ENCODE measurements around the gene PRR36. TPM values are rescaled to one million over a fixed set of nuclear protein-coding genes. Genes with fewer than 3 reads are reported as not detected.
"Not testable (repeated sequence)": the region's sequence is repeated elsewhere in the genome, so short reads cannot be mapped to it uniquely, and the experiment has no call there.

Gene PRR36
- total and polyA plus RNA-seq, 12 donors = 0.01 to 0.07 (median 0.05) TPM; not detected in 9

- TF ChIP-seq CTCF (IDR thresholded peaks at IDR 0.05) = peak in 2 of 9 donors; percentile 26 to 27
- Histone ChIP-seq H3K36me3 (peaks cover 0 to 18% (median 11%) of the 10 kb centered on the region in 9 donors), H3K27ac (peak within 1 kb of the TSS; percentile 66 to 94 (median 88)), H3K27me3 (peaks cover 11 to 50% (median 43%) of the 10 kb centered on the region in 7 donors), H3K4me3 (peak within 1 kb of the TSS; percentile 55 to 90 (median 76)), H3K9me3 (no peaks in the 10 kb centered on the region), H3K4me1 (peaks cover 12 to 71% (median 45%) of the 10 kb centered on the region in 9 donors)
- ATAC-seq = peak; percentile 61 to 78 (median 74)
- intact Hi-C loops (cut with DNase I) = loop anchor here in 5 of 10 donors (1.0 to 10.0 kb wide), 5 partner anchors 17 to 332 kb away; partner anchors contain the start of gene MAP2K7 (in 1 of the 5)
- peak; percentile 97 for DNase-seq
- WGBS, 2 donors = 5 to 8% methylated on average over 62 of the region's 62 CpGs
These were observed 45.7 kb upstream of the PRR36 start, which contains the start of gene SNAPC2 for GRCh38 chr19:7919610-7920518. TSS of gene SNAPC2 (plus strand) at chr19:7920338. CDS start at chr19:7920367, 29 bp downstream.

- peaks cover 12 to 67% (median 45%) of the 10 kb centered on the region in 9 donors for H3K4me1 ChIP-seq
- no peak for ATAC-seq
- DNase-seq = no peak
- peak overlapping the region in 5 of 10 donors; percentile 3 to 88 (median 80) for H3K4me3 ChIP-seq
- WGBS, 2 donors = 34 to 42% methylated on average over 42 of the region's 42 CpGs
- H3K9me3 ChIP-seq = no peaks in the 10 kb centered on the region
- TF ChIP-seq CTCF (IDR thresholded peaks at IDR 0.05) = no peak
- H3K36me3 ChIP-seq = peaks cover 0 to 18% (median 11%) of the 10 kb centered on the region in 9 donors
- peaks cover 11 to 56% (median 49%) of the 10 kb centered on the region in 7 donors for H3K27me3 ChIP-seq
- peak overlapping the region in 1 of 10 donors; percentile 93 for H3K27ac ChIP-seq
- intact Hi-C loops (cut with DNase I) = no loop called here
These were observed 44.6 kb upstream of the PRR36 start for GRCh38 chr19:7918615-7919421.

GRCh38 chr19:7918062-7918614 is 43.9 kb upstream of the PRR36 start:
- peaks cover 0 to 22% (median 11%) of the 10 kb centered on the region in 9 donors for H3K36me3 ChIP-seq
- H3K9me3 ChIP-seq; ATAC-seq; DNase-seq; intact Hi-C loops (cut with DNase I): not testable (repeated sequence)
- peak in 1 of 9 donors; percentile 8 for TF ChIP-seq CTCF (IDR thresholded peaks at IDR 0.05)
- H3K4me3 ChIP-seq = peak overlapping the region in 8 of 10 donors; percentile 29 to 49 (median 41)
- 29 to 32% methylated on average over 28 of the region's 29 CpGs for WGBS, 2 donors
- H3K4me1 ChIP-seq = peaks cover 12 to 66% (median 45%) of the 10 kb centered on the region in 9 donors
- peak overlapping the region in 6 of 10 donors; percentile 53 to 78 (median 59) for H3K27ac ChIP-seq
- H3K27me3 ChIP-seq = peaks cover 11 to 56% (median 49%) of the 10 kb centered on the region in 7 donors
